Islet of Langerhans (tissue), 1 donor: Measurements from ENCODE around the gene SMR3B.

Experiments
- FAIRE-seq: peaks from one replicate; lab custom pipeline; 2011; peaks lifted over from hg19 to GRCh38; lab: Jason Lieb, UNC

SMR3B gene

GRCh38 chr4:70382691-70383181 is at the start of gene SMR3B:
TSS of gene SMR3B (plus strand) at chr4:70383131. CDS start at chr4:70384511, 1,380 bp downstream.
- no peak for FAIRE-seq

- no peak for FAIRE-seq
Measured at GRCh38 chr4:70334681-70335080, 48.2 kb upstream of the SMR3B start, which contains the start of gene CABS1. TSS of gene CABS1 (plus strand) at chr4:70334981. CDS start at chr4:70335040, 59 bp downstream.

- FAIRE-seq = no peak
Measured at GRCh38 chr4:70336043-70336442, 46.9 kb upstream of the SMR3B start.

- peak; percentile 21 for FAIRE-seq
Measured at GRCh38 chr4:70337886-70338420, 45.0 kb upstream of the SMR3B start.

GRCh38 chr4:70356185-70356584 is 26.7 kb upstream of the SMR3B start:
- FAIRE-seq = no peak

- no peak for FAIRE-seq
Measured at GRCh38 chr4:70359115-70359661, 23.7 kb upstream of the SMR3B start.

GRCh38 chr4:70360460-70360859 is 22.5 kb upstream of the SMR3B start, which contains the start of gene SMR3A:
TSS of gene SMR3A (plus strand) at chr4:70360760. CDS start at chr4:70362116, 1,356 bp downstream.
- no peak for FAIRE-seq

- no peak for FAIRE-seq
Measured at GRCh38 chr4:70364002-70364401, 18.9 kb upstream of the SMR3B start.

- FAIRE-seq = no peak
Measured at GRCh38 chr4:70365479-70365878, 17.5 kb upstream of the SMR3B start.

GRCh38 chr4:70367813-70368212 is 15.1 kb upstream of the SMR3B start:
- no peak for FAIRE-seq

- no peak for FAIRE-seq
Measured at GRCh38 chr4:70371987-70372386, 10.9 kb upstream of the SMR3B start.

- no peak for FAIRE-seq
Measured at GRCh38 chr4:70372760-70373159, 10.2 kb upstream of the SMR3B start.

- FAIRE-seq = no peak
Measured at GRCh38 chr4:70380578-70380977, 2.4 kb upstream of the SMR3B start.

GRCh38 chr4:70392057-70392776 is 9.3 kb downstream of the SMR3B start:
- FAIRE-seq = no peak

GRCh38 chr4:70397580-70397979 is 14.6 kb downstream of the SMR3B start, which contains the start of gene OPRPN:
TSS of gene OPRPN (plus strand) at chr4:70397940. CDS start at chr4:70399286, 1,346 bp downstream.
- no peak for FAIRE-seq

- FAIRE-seq = peak; percentile 75
Measured at GRCh38 chr4:70399319-70399718, 16.4 kb downstream of the SMR3B start.

- FAIRE-seq = no peak
Measured at GRCh38 chr4:70402762-70403161, 19.8 kb downstream of the SMR3B start.

GRCh38 chr4:70405765-70406164 is 22.8 kb downstream of the SMR3B start:
- FAIRE-seq = no peak

- no peak for FAIRE-seq
Measured at GRCh38 chr4:70425306-70425705, 42.4 kb downstream of the SMR3B start.

- no peak for FAIRE-seq
Measured at GRCh38 chr4:70426789-70427188, 43.9 kb downstream of the SMR3B start.

GRCh38 chr4:70437197-70437596 is 54.3 kb downstream of the SMR3B start:
- FAIRE-seq = no peak
